T-cell (primary cell): ENCODE measurements around the gene SPPL3. TPM values are rescaled to one million over a fixed set of nuclear protein-coding genes. Genes with fewer than 3 reads are reported as not detected.
A peak's percentile ranks its signal among the peaks of the same experiment; 100 is the strongest.

Experiments
- ATAC-seq, 4 experiments: fragments of 200-7000 bp in 3 of 4; fragments of 150-1000 bp in 1 of 4; cut with Tn5 transposase; replicated peaks in 1 of 4; 1 replicate in 3 of 4; 2 replicates in 1 of 4; pipeline ENCODE4 v1.10.0; 2021; ENCODE audit warnings: moderate library complexity in 3 of 4, mild to moderate bottlenecking in 2 of 4, moderate number of reproducible peaks in 1 of 4
- CTCF ChIA-PET, 2 donors: fragments of 300-600 bp; sonication (Branson Sonifier 250); formaldehyde crosslinking; loops; one replicate each; lab custom pipeline; 2022; ENCODE audit warnings: antibody characterized with exemption in 2 of 2; lab: Charles Lee
- POLR2A ChIA-PET, 2 donors: fragments of 300-600 bp; sonication (Branson Sonifier 250); formaldehyde crosslinking; loops; one replicate each; lab custom pipeline; 2022; ENCODE audit warnings: antibody characterized with exemption in 2 of 2; lab: Charles Lee
- DNase-seq, 35 experiments: peaks; one replicate each; pipeline versions ENCODE4 v3.0.0 to v3.0.0-alpha.2; 2013 to 2023
- H3K27ac ChIP-seq: one replicate; pipeline ENCODE4 v1.5.1; 2013; ENCODE audit warnings: low read length
- H3K27me3 ChIP-seq, 2 experiments: replicated peaks in 1 of 2; 1 replicate in 1 of 2; 2 replicates in 1 of 2; pipeline versions ENCODE4 v1.6.1 to v1.7.0; 2013; ENCODE audit warnings: low read length in 1 of 2, mixed read lengths in 1 of 2; ENCODE audit not compliant: control insufficient read depth in 2 of 2, insufficient read depth in 2 of 2; ENCODE audit errors: extremely low read depth in 1 of 2
- H3K36me3 ChIP-seq, 2 donors: 1 replicate in 1 of 2; 2 replicates in 1 of 2; pipeline versions ENCODE4 v1.6.1 to v1.7.0; 2013; ENCODE audit warnings: low read length in 1 of 2; ENCODE audit not compliant: control insufficient read depth in 2 of 2, insufficient read depth in 1 of 2; ENCODE audit errors: extremely low read depth in 1 of 2
- H3K4me1 ChIP-seq, 2 experiments: 1 replicate in 1 of 2; 2 replicates in 1 of 2; pipeline versions ENCODE4 v1.6.1 to v1.7.0; 2013; ENCODE audit warnings: low read length in 2 of 2, mixed read lengths in 1 of 2; ENCODE audit not compliant: insufficient read depth in 2 of 2, control insufficient read depth in 1 of 2; ENCODE audit errors: extremely low read depth in 1 of 2
- H3K4me3 ChIP-seq, 2 donors: 1 replicate in 1 of 2; 2 replicates in 1 of 2; pipeline versions ENCODE4 v1.5.1 to v1.7.0; 2013; ENCODE audit warnings: mild to moderate bottlenecking in 2 of 2, low read length in 1 of 2, moderate library complexity in 1 of 2; ENCODE audit not compliant: control insufficient read depth in 1 of 2; ENCODE audit errors: extremely low read depth in 1 of 2
- H3K9me3 ChIP-seq: 2 replicates; pipeline ENCODE4 v1.7.0; 2013
- H3K27ac Mint-ChIP-seq, 2 donors: one replicate each; pipeline ENCODE4 v1.8.0; 2020 to 2021; ENCODE audit warnings: mild to moderate bottlenecking in 2 of 2, mixed read lengths in 2 of 2
- H3K27me3 Mint-ChIP-seq, 2 donors: one replicate each; pipeline ENCODE4 v1.8.0; 2021 to 2022; ENCODE audit warnings: mixed read lengths in 2 of 2
- H3K36me3 Mint-ChIP-seq: one replicate; pipeline ENCODE4 v1.8.0; 2021; ENCODE audit warnings: mixed read lengths
- H3K4me1 Mint-ChIP-seq, 3 donors: one replicate each; pipeline ENCODE4 v1.8.0; 2020 to 2022; ENCODE audit warnings: mixed read lengths in 3 of 3, mild to moderate bottlenecking in 1 of 3
- H3K4me3 Mint-ChIP-seq, 3 donors: one replicate each; pipeline ENCODE4 v1.8.0; 2020 to 2022; ENCODE audit warnings: mild to moderate bottlenecking in 3 of 3, mixed read lengths in 3 of 3, moderate library complexity in 3 of 3
- H3K9me3 Mint-ChIP-seq, 3 donors: one replicate each; pipeline ENCODE4 v1.8.0; 2020 to 2022; ENCODE audit warnings: mixed read lengths in 3 of 3
- WGBS: methylation state at CpG from one replicate; pipeline ENCODE4 v1.1.5; 2013; ENCODE audit warnings: missing lambda C conversion rate; ENCODE audit not compliant: insufficient coverage; 5-methylcytosine and 5-hydroxymethylcytosine counted together
- total RNA-seq, 35 experiments: library from RNA in 6 of 35; stranded (reverse) in 6 of 35; fragments of 120-200 nt in 1 of 35; gene quantifications; one replicate each; pipeline versions ENCODE4 v1.2.1 to v1.2.4 and lab custom pipeline; 2013 to 2026

SPPL3 gene
- total RNA-seq, 5 donors from 2014 or later (not counting 1 experiment from before 2014, with no cell fraction given) = 36.5 to 46.6 (median 41.8) TPM

DNA sequence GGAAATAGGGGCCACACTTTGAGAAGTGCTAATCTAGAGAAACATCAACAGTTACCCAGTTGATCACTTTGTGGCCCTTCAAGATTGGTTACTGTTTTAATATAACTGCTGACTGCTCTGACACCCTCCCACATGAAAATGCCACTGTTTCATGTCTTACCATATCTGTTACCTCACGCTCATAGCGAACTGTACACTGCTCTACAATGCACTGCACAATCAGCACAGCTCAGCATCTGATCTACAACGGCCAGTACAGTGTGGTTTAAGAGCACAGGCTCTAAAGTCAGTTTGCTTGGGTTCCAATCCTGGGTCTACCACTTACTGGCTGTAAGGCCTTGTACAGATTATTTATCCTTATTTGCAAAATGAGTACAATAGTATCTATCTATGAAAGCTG is 39.1 kb downstream of the SPPL3 start:
- Mint-ChIP-seq H3K4me1 (peaks cover 47 to 60% (median 53%) of the 10 kb centered on the region in 3 donors), H3K27ac (no peak overlapping the region), H3K9me3 (no peaks in the 10 kb centered on the region), H3K27me3 (no peaks in the 10 kb centered on the region), H3K4me3 (no peak overlapping the region), H3K36me3 (peaks cover 5% of the 10 kb centered on the region)
- POLR2A ChIA-PET = no interaction called here
- Histone ChIP-seq H3K27ac (no peak overlapping the region), H3K4me1 (peaks cover 0 to 2% of the 10 kb centered on the region in 2 experiments), H3K27me3 (no peaks in the 10 kb centered on the region), H3K9me3 (no peaks in the 10 kb centered on the region), H3K36me3 (peaks cover 0 to 5% of the 10 kb centered on the region in 2 donors), H3K4me3 (no peak overlapping the region)
- ATAC-seq (no peak), DNase-seq (no peak)
- no CpG with 5 or more reads among the region's 3 CpGs for WGBS
- CTCF ChIA-PET = no interaction called here

DNA sequence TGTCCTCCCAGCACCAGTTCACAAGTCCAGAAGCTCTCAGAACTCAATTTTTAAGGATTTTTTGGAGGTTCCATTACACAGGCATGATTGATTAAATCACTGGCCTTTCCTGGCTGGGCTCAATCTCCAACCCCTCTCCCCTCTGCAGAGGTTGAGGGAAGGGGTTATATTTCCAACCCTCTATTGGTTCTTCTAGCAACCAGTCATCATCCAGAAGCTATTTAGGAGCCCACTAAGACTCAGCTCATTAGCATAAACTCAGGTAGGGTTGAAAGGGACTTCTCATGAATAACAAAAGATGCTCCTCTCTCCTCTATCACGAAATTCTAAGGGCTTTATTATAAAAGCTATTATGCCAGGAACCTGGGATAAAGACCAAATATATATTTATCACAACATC is 41.5 kb downstream of the SPPL3 start:
- no peaks in the 10 kb centered on the region for H3K27me3 Mint-ChIP-seq
- POLR2A ChIA-PET = no interaction called here
- CTCF ChIA-PET = interaction anchor here in 1 of 2 donors (0.7 kb wide), 1 partner anchor 587 kb away, joined by 3 read pairs; no protein-coding TSS in a partner anchor
- Histone ChIP-seq H3K4me1 (peaks cover 1 to 2% of the 10 kb centered on the region in 2 experiments), H3K36me3 (no peaks in the 10 kb centered on the region), H3K4me3 (no peak overlapping the region), H3K27me3 (no peaks in the 10 kb centered on the region), H3K27ac (no peak overlapping the region), H3K9me3 (no peaks in the 10 kb centered on the region)
- H3K4me1 Mint-ChIP-seq = peaks cover 49 to 62% (median 54%) of the 10 kb centered on the region in 3 donors
- H3K36me3 Mint-ChIP-seq = peaks cover 13% of the 10 kb centered on the region
- WGBS = no CpG with 5 or more reads among the region's 1 CpG
- no peak overlapping the region for H3K27ac Mint-ChIP-seq
- H3K9me3 Mint-ChIP-seq = peaks cover 3 to 9% (median 8%) of the 10 kb centered on the region in 3 donors
- no peak for DNase-seq
- no peak overlapping the region for H3K4me3 Mint-ChIP-seq
- ATAC-seq = no peak

DNA sequence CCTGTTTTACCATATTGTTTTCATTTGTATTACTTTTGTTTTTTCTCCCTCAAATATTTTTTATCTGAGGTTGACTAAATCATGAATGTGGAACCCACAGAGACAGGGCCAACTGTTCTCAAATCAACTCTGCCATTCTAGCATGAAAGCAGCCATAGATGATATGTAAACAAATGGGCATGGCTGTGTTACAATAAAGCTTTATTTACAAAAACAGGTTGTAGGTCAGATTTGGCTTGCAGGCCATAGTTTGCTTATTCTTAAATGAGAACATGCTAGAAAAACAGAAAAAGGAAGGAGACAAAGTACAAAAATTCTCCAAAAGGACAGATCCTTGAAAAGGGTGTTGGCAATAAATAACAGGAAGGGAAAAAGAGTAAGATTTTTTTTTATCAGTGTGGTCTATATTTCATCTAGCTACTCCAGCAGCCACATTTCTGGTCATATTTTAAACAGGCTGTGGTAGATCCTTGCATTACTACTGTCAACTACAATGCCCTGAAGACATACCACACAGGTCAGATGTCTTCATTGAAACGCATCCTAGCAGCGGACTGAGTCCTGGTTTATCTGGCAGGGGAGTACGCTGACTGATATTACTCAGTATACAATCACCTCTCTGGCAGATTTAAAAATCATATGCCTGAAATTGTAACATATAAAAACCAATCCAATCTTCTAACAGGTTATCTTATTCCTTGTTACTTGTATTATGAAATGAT is 42.9 kb downstream of the SPPL3 start:
- Histone ChIP-seq H3K4me1 (peaks cover 9 to 13% of the 10 kb centered on the region in 2 experiments), H3K27me3 (no peaks in the 10 kb centered on the region), H3K4me3 (no peak overlapping the region), H3K9me3 (no peaks in the 10 kb centered on the region), H3K36me3 (no peaks in the 10 kb centered on the region), H3K27ac (no peak overlapping the region)
- no peak overlapping the region for H3K4me3 Mint-ChIP-seq
- DNase-seq (no peak), ATAC-seq (no peak)
- H3K36me3 Mint-ChIP-seq = peaks cover 16% of the 10 kb centered on the region
- H3K4me1 Mint-ChIP-seq = peaks cover 55 to 68% (median 62%) of the 10 kb centered on the region in 3 donors
- WGBS = no CpG with 5 or more reads among the region's 3 CpGs
- CTCF ChIA-PET = no interaction called here
- POLR2A ChIA-PET = no interaction called here
- H3K27ac Mint-ChIP-seq = peak overlapping the region in 1 of 2 donors; percentile 24
- no peaks in the 10 kb centered on the region for H3K27me3 Mint-ChIP-seq
- peaks cover 3 to 9% (median 8%) of the 10 kb centered on the region in 3 donors for H3K9me3 Mint-ChIP-seq

DNA sequence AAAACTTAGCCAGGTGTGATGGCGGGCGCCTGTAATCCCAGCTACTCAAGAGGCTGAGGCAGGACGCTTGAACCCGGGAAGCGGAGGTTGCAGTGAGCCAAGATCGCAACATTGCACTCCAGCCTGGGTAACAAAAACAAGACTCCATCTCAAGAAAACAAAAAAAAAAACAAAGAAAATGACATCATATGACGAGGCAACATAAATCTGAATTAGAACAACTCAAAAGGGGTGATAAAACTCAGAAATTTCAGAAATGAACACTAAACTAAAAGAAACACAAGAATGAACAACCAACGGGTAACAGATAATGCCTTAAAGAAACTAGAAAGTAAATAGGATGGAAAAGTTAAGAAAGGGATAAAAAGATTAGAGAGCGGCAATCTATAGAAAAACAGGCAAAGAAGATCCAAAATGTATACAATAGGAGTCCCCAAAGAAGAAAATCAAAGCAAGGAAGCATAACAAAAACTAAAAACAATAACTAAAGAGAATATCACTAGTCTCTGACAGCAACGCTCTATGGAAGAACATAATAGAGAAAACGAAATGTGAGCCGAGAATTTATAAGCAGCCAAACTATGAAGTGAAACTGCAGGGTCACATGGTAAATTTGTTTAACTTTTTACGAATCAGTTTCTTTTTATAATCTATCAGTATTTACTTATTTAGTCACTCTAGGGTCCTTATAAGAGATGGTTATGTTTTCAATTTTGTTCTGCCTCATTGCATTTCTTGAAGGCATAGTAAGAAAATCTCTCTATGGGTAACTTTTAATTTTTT is 45.7 kb downstream of the SPPL3 start:
- H3K36me3 ChIP-seq = no peaks in the 10 kb centered on the region
- Mint-ChIP-seq H3K36me3 (peaks cover 11% of the 10 kb centered on the region), H3K4me1 (peaks cover 64 to 69% (median 65%) of the 10 kb centered on the region in 3 donors), H3K27me3 (no peaks in the 10 kb centered on the region), H3K4me3 (no peak overlapping the region), H3K9me3 (peaks cover 3 to 9% (median 8%) of the 10 kb centered on the region in 3 donors), H3K27ac (no peak overlapping the region)
- no peaks in the 10 kb centered on the region for H3K9me3 ChIP-seq
- ATAC-seq (no peak), DNase-seq (no peak)
- POLR2A ChIA-PET = no interaction called here
- no peak overlapping the region for H3K4me3 ChIP-seq
- CTCF ChIA-PET = interaction anchor here in 1 of 2 donors (0.7 kb wide), 1 partner anchor 43 kb away, joined by 3 read pairs; no protein-coding TSS in a partner anchor
- H3K4me1 ChIP-seq = peaks cover 26 to 27% of the 10 kb centered on the region in 2 experiments
- H3K27ac ChIP-seq = no peak overlapping the region
- 100% methylated on average over 7 of the region's 13 CpGs for WGBS
- H3K27me3 ChIP-seq = no peaks in the 10 kb centered on the region

DNA sequence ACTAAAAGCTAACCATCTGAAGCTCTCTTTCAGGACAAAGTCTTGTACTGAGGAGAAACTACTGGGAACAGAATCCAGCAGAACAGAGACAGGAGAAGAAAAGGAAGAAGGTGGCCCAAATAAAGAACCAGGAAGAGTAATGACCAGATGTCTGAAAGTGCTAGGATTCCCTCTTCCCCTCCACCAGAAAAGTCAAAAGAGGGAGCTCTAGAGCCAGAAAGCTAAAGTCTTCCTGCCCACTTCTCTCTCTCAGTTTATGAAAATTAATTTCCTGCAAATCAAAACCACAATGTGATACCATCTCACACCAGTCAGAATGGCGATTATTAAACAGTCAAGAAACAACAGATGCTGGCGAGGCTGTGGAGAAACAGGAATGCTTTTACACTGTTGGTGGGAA is 47.2 kb downstream of the SPPL3 start:
- H3K36me3 ChIP-seq = no peaks in the 10 kb centered on the region
- no peaks in the 10 kb centered on the region for H3K9me3 ChIP-seq
- no peaks in the 10 kb centered on the region for H3K27me3 ChIP-seq
- H3K4me1 ChIP-seq = peaks cover 26 to 31% of the 10 kb centered on the region in 2 experiments
- Mint-ChIP-seq H3K4me1 (peaks cover 63 to 68% (median 65%) of the 10 kb centered on the region in 3 donors), H3K4me3 (peak overlapping the region in 1 of 3 donors; percentile 60), H3K9me3 (peaks cover 3 to 9% (median 8%) of the 10 kb centered on the region in 3 donors), H3K36me3 (peaks cover 11% of the 10 kb centered on the region), H3K27me3 (no peaks in the 10 kb centered on the region), H3K27ac (peak overlapping the region in 1 of 2 donors; percentile 31)
- ATAC-seq (peak in 3 of 4 experiments; percentile 30 to 61 (median 57)), DNase-seq (peak in 1 of 35 experiments; percentile 47)
- WGBS = no CpG with 5 or more reads among the region's 2 CpGs
- ChIA-PET POLR2A (interaction anchor here in 1 of 2 donors (0.6 kb wide), 2 partner anchors 25 to 54 kb away, joined by 3 to 5 read pairs; no protein-coding TSS in a partner anchor), CTCF (interaction anchor here in 1 of 2 donors (0.5 to 1.7 kb wide), 5 partner anchors 10 to 287 kb away, joined by 3 to 9 read pairs (median 3); no protein-coding TSS in a partner anchor)
- no peak overlapping the region for H3K4me3 ChIP-seq
- H3K27ac ChIP-seq = no peak overlapping the region
